DMS 273 treated with DMSO at 0.1 percent for 48 hours (cell line): Measurements from ENCODE around the gene DNALI1.

Experiments
- DNase-seq: peaks from one replicate; lab custom pipeline; 2025; lab: John Stamatoyannopoulos, UW

DNALI1 gene

GRCh38 chr1:37602750-37603694 lies 46.3 kb downstream of the DNALI1 start:
- no peak for DNase-seq

- no peak for DNase-seq
Observed at GRCh38 chr1:37605061-37605650, 48.4 kb downstream of the DNALI1 start.

GRCh38 chr1:37605806-37606474 lies 49.2 kb downstream of the DNALI1 start:
- no peak for DNase-seq

GRCh38 chr1:37606481-37607263 lies 49.9 kb downstream of the DNALI1 start:
- DNase-seq, result no peak

- no peak for DNase-seq
Observed at GRCh38 chr1:37609002-37609401, 52.3 kb downstream of the DNALI1 start.

GRCh38 chr1:37609994-37610393 lies 53.3 kb downstream of the DNALI1 start:
- no peak for DNase-seq

- DNase-seq, result no peak
Observed at GRCh38 chr1:37612186-37612585, 55.4 kb downstream of the DNALI1 start.

- no peak for DNase-seq
Observed at GRCh38 chr1:37614105-37614504, 57.4 kb downstream of the DNALI1 start.

- no peak for DNase-seq
Observed at GRCh38 chr1:37616330-37616729, 59.6 kb downstream of the DNALI1 start.
